K562 (cell line): ENCODE results near the gene ADGRE2. TPM values are rescaled to one million over a fixed set of nuclear protein-coding genes. Genes with fewer than 3 reads are reported as not detected.

Source experiments
- ATAC-seq: fragments of 200-7000 bp; cut with Tn5 transposase; 3 replicates; pipeline ENCODE4 v1.9.1; 2020; ENCODE audit warnings: moderate library complexity
- BruUV-seq: library from RNA; stranded (reverse); fragments of 400-500 nt; replicated peaks from 2 replicates; lab custom pipeline; 2021; lab: Mats Ljungman, UMichigan
- CTCF ChIA-PET: fragments of 300-600 bp; formaldehyde crosslinking; extraction: SDS; loops from one replicate; lab custom pipeline; 2021; ENCODE audit warnings: low intra/inter-chr PET ratio; lab: Yijun Ruan, JAX
- POLR2A ChIA-PET: fragments of 300-600, 350-650 bp; sonication (Branson Sonifier 250); formaldehyde crosslinking; extraction: SDS; loops from one replicate; lab custom pipeline; 2021; ENCODE audit warnings: antibody characterized with exemption, inconsistent platforms; lab: Yijun Ruan, JAX
- DNase-seq, 4 experiments: peaks; one replicate each; pipeline versions ENCODE4 v3.0.0 to v3.0.0-alpha.2; 2011 to 2018; ENCODE audit warnings: low spot score in 3 of 4, mixed read lengths in 3 of 4; ENCODE audit errors: extremely low read depth in 1 of 4
- FAIRE-seq: peaks from 2 replicates; lab custom pipeline; 2011; peaks lifted over from hg19 to GRCh38; lab: Jason Lieb, UNC
- H2AFZ ChIP-seq: 2 replicates; pipeline ENCODE4 v1.6.0; 2011; ENCODE audit warnings: low read depth, low read length, control low read depth, inconsistent platforms
- H3K27ac ChIP-seq: fragments of 200-600 bp; 3 replicates; pipeline ENCODE4 v1.8.0; 2011; ENCODE audit warnings: low read depth, mild to moderate bottlenecking, control low read depth, inconsistent platforms, low read length, moderate library complexity, mixed read lengths; ENCODE audit errors: extremely low read depth
- H3K27me3 ChIP-seq, 2 experiments: fragments of 300-600 bp in 1 of 2; 2 replicates in 1 of 2; 3 replicates in 1 of 2; pipeline versions ENCODE4 v1.6.0 to v1.8.0; 2011; ENCODE audit warnings: inconsistent platforms in 2 of 2, low read length in 2 of 2, mild to moderate bottlenecking in 1 of 2, mixed read lengths in 1 of 2, moderate library complexity in 1 of 2; ENCODE audit not compliant: control insufficient read depth in 2 of 2, insufficient read depth in 2 of 2
- H3K36me3 ChIP-seq: fragments of 300-600 bp; 3 replicates; pipeline ENCODE4 v1.8.0; 2011; ENCODE audit warnings: mild to moderate bottlenecking, low read length, inconsistent platforms; ENCODE audit not compliant: control insufficient read depth, insufficient read depth
- H3K4me1 ChIP-seq, 2 experiments: fragments of 200-600 bp in 1 of 2; replicated peaks in 1 of 2; 2 replicates in 1 of 2; 3 replicates in 1 of 2; pipeline versions ENCODE4 v1.5.1 to v1.8.0; 2011; ENCODE audit warnings: inconsistent platforms in 2 of 2, low read length in 2 of 2, mild to moderate bottlenecking in 1 of 2, mixed read lengths in 1 of 2, moderate library complexity in 1 of 2; ENCODE audit not compliant: control insufficient read depth in 2 of 2, insufficient read depth in 2 of 2
- H3K4me2 ChIP-seq: 2 replicates; pipeline ENCODE4 v1.6.1; 2011; ENCODE audit warnings: low read length, control low read depth, inconsistent platforms, mixed read lengths; ENCODE audit not compliant: insufficient read depth
- H3K4me3 ChIP-seq: fragments of 200-600 bp; sonication (generic), shearing (Covaris generic); 2 replicates; pipeline ENCODE4 v1.5.1; 2016; ENCODE audit warnings: control low read depth, inconsistent platforms
- H3K79me2 ChIP-seq: fragments of 200-600 bp; 3 replicates; pipeline ENCODE4 v1.8.0; 2011; ENCODE audit warnings: low read length, inconsistent platforms; ENCODE audit not compliant: control insufficient read depth, insufficient read depth
- H3K9ac ChIP-seq, 2 experiments: 2 replicates each; pipeline versions ENCODE4 v1.6.0 to v1.6.1; 2011; ENCODE audit warnings: low read depth in 2 of 2, low read length in 2 of 2, control low read depth in 1 of 2, inconsistent platforms in 1 of 2, mild to moderate bottlenecking in 1 of 2, mixed read lengths in 1 of 2; ENCODE audit not compliant: insufficient read depth in 1 of 2
- H3K9me1 ChIP-seq: one replicate; pipeline ENCODE4 v1.6.0; 2011; ENCODE audit warnings: inconsistent platforms, mild to moderate bottlenecking, low read length, moderate library complexity; ENCODE audit not compliant: control insufficient read depth, insufficient read depth
- H3K9me3 ChIP-seq: replicated peaks from 2 replicates; pipeline ENCODE4 v1.5.1; 2011; ENCODE audit warnings: low read depth, low read length, inconsistent platforms; ENCODE audit not compliant: control insufficient read depth, insufficient read depth
- H4K20me1 ChIP-seq: replicated peaks from 2 replicates; pipeline ENCODE4 v1.6.1; 2011; ENCODE audit warnings: low read length, inconsistent platforms, mixed read lengths; ENCODE audit not compliant: control insufficient read depth, insufficient read depth
- BRD9 ChIP-seq: fragments of 450-650 bp; IDR thresholded peaks from 2 replicates; pipeline ENCODE4 v1.6.1; 2018; ENCODE audit warnings: low read depth; ENCODE audit not compliant: partially characterized antibody
- ELF4 ChIP-seq: fragments of 450-650 bp; formaldehyde crosslinking; IDR thresholded peaks from 2 replicates; pipeline ENCODE4 v1.4.0; 2022; ENCODE audit warnings: missing genetic modification characterization
- ESRRA ChIP-seq: fragments of 450-650 bp; IDR thresholded peaks from 2 replicates; pipeline ENCODE4 v1.6.1; 2014; ENCODE audit warnings: low read depth, mild to moderate bottlenecking, moderate library complexity, borderline replicate concordance
- PYGO2 ChIP-seq: fragments of 450-650 bp; IDR thresholded peaks from 2 replicates; pipeline ENCODE4 v1.6.1; 2016; ENCODE audit warnings: mild to moderate bottlenecking, missing genetic modification characterization, moderate library complexity, missing compliant biosample characterization
- SMARCE1 ChIP-seq: fragments of 450-650 bp; IDR thresholded peaks from 2 replicates; pipeline ENCODE4 v1.7.1; 2016; ENCODE audit warnings: mild to moderate bottlenecking
- ZNF165 ChIP-seq: fragments of 250-450 bp; sonication (Bioruptor Pico); IDR thresholded peaks from 2 replicates; pipeline ENCODE4 v1.4.0; 2020; ENCODE audit warnings: borderline replicate concordance
- ZNF395 ChIP-seq: fragments of 200-800 bp; sonication (Bioruptor generic); IDR thresholded peaks from 2 replicates; pipeline ENCODE4 v1.6.1; 2017; ENCODE audit warnings: missing genetic modification characterization, missing compliant biosample characterization
- ZNF586 ChIP-seq: fragments of 450-650 bp; formaldehyde crosslinking; conservative IDR thresholded peaks from 2 replicates; pipeline ENCODE4 v1.4.0; 2020; ENCODE audit warnings: mild to moderate bottlenecking, moderate library complexity
- WGBS: fragments of 100-300 bp; shearing (Covaris generic); methylation state at CpG from one replicate; pipeline ENCODE4 v1.1.6; 2016; ENCODE audit warnings: low coverage, mixed read lengths; ENCODE audit not compliant: insufficient coverage; ENCODE audit errors: missing lambda C conversion rate; 5-methylcytosine and 5-hydroxymethylcytosine counted together
- in situ Hi-C: fragments of 300-500 bp; cut with MboI; formaldehyde crosslinking; loops from 4 replicates; pipeline ENCODE4 v1.15.0; 2018; ENCODE audit warnings: inconsistent platforms, mixed read lengths
- intact Hi-C: fragments of 100-400 bp; cut with micrococcal nuclease; formaldehyde crosslinking; loops from 2 replicates; pipeline ENCODE4 v1.14.2; 2022
- polyA plus RNA-seq, 8 experiments: library from polyadenylated mRNA; depleted of rRNA in 4 of 8; stranded (reverse) in 5 of 8; unstranded in 3 of 8; fragments of >200 nt; fragmentation: Nextera tagmentation in 2 of 8; fragmentation: Illumina TruSeq in 1 of 8; extraction: Ambion mirVana in 2 of 8; extraction: Trizol in 1 of 8; gene quantifications; 2 replicates each; pipeline versions ENCODE4 v1.2.1 to v1.2.3, GENCODE V29; 2011 to 2014; ENCODE audit warnings: inconsistent platforms in 1 of 8, missing spikeins in 1 of 8
- total RNA-seq, 7 experiments: library from RNA; depleted of rRNA in 6 of 7; stranded (reverse); fragments of >200 nt in 6 of 7; fragmentation: Illumina TruSeq in 2 of 7; extraction: Trizol in 2 of 7; gene quantifications; 2 replicates each; pipeline versions ENCODE4 v1.2.1 to v1.2.3, GENCODE V29; 2011 to 2021; ENCODE audit warnings: low replicate concordance in 1 of 7

Gene ADGRE2
- total and polyA plus RNA-seq, 9 of the 15 experiments (the other 6 are each of a cell fraction or from before 2014, with no cell fraction given), result 4.3 to 17.3 (median 9.8) TPM

DNA sequence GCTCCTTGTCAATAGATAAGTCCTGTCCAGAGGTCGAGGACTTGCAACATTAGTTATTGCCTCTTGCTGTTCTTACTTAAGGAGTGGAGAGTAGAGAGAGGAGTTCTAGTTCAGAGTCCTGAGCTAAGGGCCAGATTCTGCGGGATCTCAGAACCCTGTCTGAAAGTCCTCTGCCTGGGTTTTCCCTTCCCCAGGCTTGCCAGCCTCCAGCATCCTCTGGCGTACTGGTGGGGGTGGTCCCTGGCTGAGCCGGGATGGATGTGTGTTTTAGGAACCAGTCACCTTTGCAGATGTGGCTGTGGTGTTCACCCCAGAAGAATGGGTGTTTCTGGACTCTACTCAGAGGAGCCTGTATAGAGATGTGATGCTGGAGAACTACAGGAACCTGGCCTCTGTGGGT lies 62.5 kb downstream of the ADGRE2 start:
- WGBS, result 35% methylated on average over 4 of the region's 4 CpGs
- no peak overlapping the region for H3K27ac ChIP-seq
- no peak overlapping the region for H3K4me2 ChIP-seq
- peaks cover 14% of the 10 kb centered on the region; the same call in 2 of the 3 replicates for H3K36me3 ChIP-seq
- POLR2A ChIA-PET, result no interaction called here
- DNase-seq (no peak), FAIRE-seq (no peak), ATAC-seq (no peak)
- no TSS peak for BruUV-seq
- H3K79me2 ChIP-seq, result no peaks in the 10 kb centered on the region
- H2AFZ ChIP-seq, result no peak overlapping the region
- in situ Hi-C loops, result no loop called here
- no peaks in the 10 kb centered on the region for H3K9me1 ChIP-seq
- H3K4me1 ChIP-seq, result no peaks in the 10 kb centered on the region
- H3K4me3 ChIP-seq, result no peak overlapping the region
- no peaks in the 10 kb centered on the region for H3K27me3 ChIP-seq
- CTCF ChIA-PET, result no interaction called here
- no peaks in the 10 kb centered on the region for H4K20me1 ChIP-seq
- intact Hi-C loops, result no loop called here
- TF ChIP-seq SMARCE1, result no peak
- TF ChIP-seq ESRRA, result no peak
- TF ChIP-seq BRD9, result no peak
- no peak for TF ChIP-seq ZNF586 (CRISPR knock-in tag)
- TF ChIP-seq ZNF395 (CRISPR knock-in tag), result no peak
- TF ChIP-seq ELF4, result no peak
- TF ChIP-seq ZNF165, result no peak
- no peak for TF ChIP-seq PYGO2
- no peak overlapping the region for H3K9ac ChIP-seq
- peaks cover 23% of the 10 kb centered on the region for H3K9me3 ChIP-seq
